Mesodermal cell (in vitro differentiated cells): Measurements from ENCODE around the gene TREML1.

Source experiments
- H3K27ac ChIP-seq: 2 replicates; pipeline ENCODE4 v1.7.0; 2013; ENCODE audit warnings: mild to moderate bottlenecking, low read depth, low read length, moderate library complexity; ENCODE audit not compliant: severe bottlenecking
- H3K36me3 ChIP-seq: 2 replicates; pipeline ENCODE4 v1.7.1; 2013; ENCODE audit warnings: mild to moderate bottlenecking, low read length, moderate library complexity; ENCODE audit not compliant: control insufficient read depth, insufficient read depth
- H3K4me1 ChIP-seq: one replicate; pipeline ENCODE4 v1.7.1; 2013; ENCODE audit warnings: mild to moderate bottlenecking, low read length; ENCODE audit not compliant: insufficient read depth, control insufficient read depth, poor library complexity, severe bottlenecking
- H3K4me3 ChIP-seq: 2 replicates; pipeline ENCODE4 v1.7.0; 2013; ENCODE audit warnings: low read length, control low read depth, mild to moderate bottlenecking; ENCODE audit not compliant: insufficient read depth, poor library complexity, severe bottlenecking; ENCODE audit errors: extremely low read depth
- H3K9me3 ChIP-seq: 2 replicates; pipeline ENCODE4 v1.7.1; 2013; ENCODE audit warnings: mild to moderate bottlenecking, low read length, moderate library complexity; ENCODE audit not compliant: control insufficient read depth
- WGBS, 2 experiments: methylation state at CpG; one replicate each; pipeline ENCODE4 v1.1.5; 2013; ENCODE audit warnings: missing lambda C conversion rate in 2 of 2; ENCODE audit not compliant: insufficient coverage in 2 of 2; 5-methylcytosine and 5-hydroxymethylcytosine counted together

TREML1 gene

GRCh38 chr6:41100871-41101287, 53.3 kb downstream of the TREML1 start:
- WGBS, 2 experiments: 92 to 94% methylated on average over 37 to 39 of the region's 42 CpGs
- Histone ChIP-seq H3K9me3 (no peaks in the 10 kb centered on the region), H3K4me1 (no peaks in the 10 kb centered on the region), H3K36me3 (peaks cover 49% of the 10 kb centered on the region), H3K27ac (no peak overlapping the region), H3K4me3 (no peak overlapping the region)
